ENCODE results near the gene KIF2A.

- TF ChIP-seq CTCF (IDR thresholded peaks at IDR 0.05) (no peak), ZFX (IDR thresholded peaks at IDR 0.05; ENCODE audit: borderline replicate concordance) (no peak)
Observed at GRCh38 chr5:62362701-62363100, 56.7 kb downstream of the KIF2A start.

Data from 22Rv1 (cell line).